ENCODE data around the gene NEK10. TPM values are rescaled to one million over a fixed set of nuclear protein-coding genes. Genes with fewer than 3 reads are reported as not detected.

NEK10 gene
- total and polyA plus RNA-seq, 9 of the 15 experiments (the other 6 are each of a cell fraction or from before 2014, with no cell fraction given): 0.07 TPM; not detected in 8

GRCh38 chr3:27080258-27080525 is 289.0 kb downstream of the NEK10 start:
- Histone ChIP-seq H3K79me2 (ENCODE audit: control insufficient read depth, insufficient read depth, low read length) (no peaks in the 10 kb centered on the region), H3K27ac (ENCODE audit: extremely low read depth, low read depth, low read length) (no peak overlapping the region), H3K4me3 (no peak overlapping the region), H3K4me1 (replicated peaks in 1 of 2; ENCODE audit: control insufficient read depth in 2 of 2, insufficient read depth in 2 of 2, low read length in 2 of 2) (no peaks in the 10 kb centered on the region), H3K27me3 (ENCODE audit: control insufficient read depth in 2 of 2, insufficient read depth in 2 of 2, low read length in 2 of 2) (no peaks in the 10 kb centered on the region), H4K20me1 (replicated peaks; ENCODE audit: control insufficient read depth, insufficient read depth, low read length) (no peaks in the 10 kb centered on the region), H3K9me1 (ENCODE audit: control insufficient read depth, insufficient read depth, low read length) (no peaks in the 10 kb centered on the region), H3K9me3 (replicated peaks; ENCODE audit: control insufficient read depth, insufficient read depth, low read depth, low read length) (peaks cover 2% of the 10 kb centered on the region; the same call in 1 of the 2 replicates), H3K4me2 (ENCODE audit: insufficient read depth, low read length) (no peak overlapping the region), H3K9ac (ENCODE audit: insufficient read depth in 1 of 2, low read depth in 2 of 2, low read length in 2 of 2) (no peak overlapping the region), H3K36me3 (ENCODE audit: control insufficient read depth, insufficient read depth, low read length) (no peaks in the 10 kb centered on the region), H2AFZ (ENCODE audit: low read depth, low read length) (no peak overlapping the region)
- ChIA-PET POLR2A (no interaction called here), CTCF (ENCODE audit: low intra/inter-chr PET ratio) (no interaction called here)
- TF ChIP-seq CBFA2T2 (conservative IDR thresholded peaks at IDR 0.05) (no peak), ZNF707 (CRISPR knock-in tag; conservative IDR thresholded peaks at IDR 0.05) (no peak), ZNF263 (CRISPR knock-in tag; IDR thresholded peaks at IDR 0.05; ENCODE audit: borderline replicate concordance) (no peak), SLC30A9 (CRISPR knock-in tag; IDR thresholded peaks at IDR 0.05) (no peak), ZFP36 (IDR thresholded peaks at IDR 0.05; ENCODE audit: low read depth, low read length, partially characterized antibody) (no peak), FOXP1 (CRISPR knock-in tag; IDR thresholded peaks at IDR 0.05) (no peak), ZNF695 (CRISPR knock-in tag; IDR thresholded peaks at IDR 0.05) (no peak), ZNF696 (CRISPR knock-in tag; conservative IDR thresholded peaks at IDR 0.05) (no peak), ZNF324 (CRISPR knock-in tag; IDR thresholded peaks at IDR 0.05) (no peak), CGGBP1 (CRISPR knock-in tag; IDR thresholded peaks at IDR 0.05) (no peak), HDAC3 (IDR thresholded peaks at IDR 0.05; ENCODE audit: borderline replicate concordance, partially characterized antibody) (no peak), PBX2 (CRISPR knock-in tag; IDR thresholded peaks at IDR 0.05; ENCODE audit: low read depth) (no peak), PBX2 (tag; conservative IDR thresholded peaks at IDR 0.05; ENCODE audit: low read depth) (no peak), DACH1 (IDR thresholded peaks at IDR 0.05; ENCODE audit: partially characterized antibody) (no peak), ESRRA (IDR thresholded peaks at IDR 0.05; ENCODE audit: borderline replicate concordance, low read depth) (no peak), EWSR1 (IDR thresholded peaks at IDR 0.05; ENCODE audit: borderline replicate concordance, low read depth, partially characterized antibody) (no peak), TCF3 (CRISPR knock-in tag; IDR thresholded peaks at IDR 0.05) (no peak), SMARCE1 (IDR thresholded peaks at IDR 0.05) (no peak)
- TF ChIP-seq, protein P1, sequence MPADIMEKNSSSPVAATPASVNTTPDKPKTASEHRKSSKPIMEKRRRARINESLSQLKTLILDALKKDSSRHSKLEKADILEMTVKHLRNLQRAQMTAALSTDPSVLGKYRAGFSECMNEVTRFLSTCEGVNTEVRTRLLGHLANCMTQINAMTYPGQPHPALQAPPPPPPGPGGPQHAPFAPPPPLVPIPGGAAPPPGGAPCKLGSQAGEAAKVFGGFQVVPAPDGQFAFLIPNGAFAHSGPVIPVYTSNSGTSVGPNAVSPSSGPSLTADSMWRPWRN (IDR thresholded peaks at IDR 0.05; ENCODE audit: low read depth): no peak
- TF ChIP-seq, protein P2, sequence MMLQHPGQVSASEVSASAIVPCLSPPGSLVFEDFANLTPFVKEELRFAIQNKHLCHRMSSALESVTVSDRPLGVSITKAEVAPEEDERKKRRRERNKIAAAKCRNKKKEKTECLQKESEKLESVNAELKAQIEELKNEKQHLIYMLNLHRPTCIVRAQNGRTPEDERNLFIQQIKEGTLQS (IDR thresholded peaks at IDR 0.05): no peak
- TF ChIP-seq, protein P2 (CRISPR knock-in tag; conservative IDR thresholded peaks at IDR 0.05): no peak
- ATAC-seq (no peak), FAIRE-seq (no peak), DNase-seq (ENCODE audit: extremely low read depth in 1 of 4, low spot score in 3 of 4) (no peak)
- WGBS (ENCODE audit: insufficient coverage, low coverage, missing lambda C conversion rate): 0% methylated on average over 2 of the region's 2 CpGs
- intact Hi-C loops (cut with micrococcal nuclease): no loop called here
- in situ Hi-C loops (cut with MboI): no loop called here
- no TSS peak for BruUV-seq (replicated peaks)
